K562 treated with DMSO at 1 percent for 48 hours (cell line): ENCODE measurements around the gene TBX22. TPM values are rescaled to one million over a fixed set of nuclear protein-coding genes. Genes with fewer than 3 reads are reported as not detected.

ENCODE experiments used
- total RNA-seq: library from RNA; unstranded; fragments of 300-600 nt; gene quantifications from 2 replicates; pipeline ENCODE4 v1.2.3, GENCODE V29; 2022; ENCODE audit warnings: low replicate concordance; ENCODE audit errors: extremely low read depth

The TBX22 gene
- total RNA-seq: not detected in 2 replicates

GRCh38 chrX:80014141-80014940 lies at the start of gene TBX22:
Gene TBX22, plus strand, starts transcription at chrX:80014753. Its CDS starts 7,517 bp downstream, at chrX:80022270.

